HCT116 (cell line): Measurements from ENCODE around the gene DNAJC10. TPM values are rescaled to one million over a fixed set of nuclear protein-coding genes. Genes with fewer than 3 reads are reported as not detected.

Experiments
- ATAC-seq: fragments of 200-7000 bp; cut with Tn5 transposase; 2 replicates; pipeline ENCODE4 v1.9.1; 2020; ENCODE audit warnings: mild to moderate bottlenecking, moderate library complexity
- BruUV-seq: library from RNA; stranded (reverse); fragments of 400-500 nt; replicated peaks from 2 replicates; lab custom pipeline; 2021; lab: Mats Ljungman, UMichigan
- CTCF ChIA-PET: fragments of 300-600 bp; sonication (Branson Sonifier 250); formaldehyde crosslinking; loops from one replicate; lab custom pipeline; 2021; ENCODE audit warnings: antibody characterized with exemption; lab: Charles Lee
- POLR2A ChIA-PET: fragments of 300-600, 350-600 bp; sonication (Branson Sonifier 250); formaldehyde crosslinking; loops from one replicate; lab custom pipeline; 2021; ENCODE audit warnings: antibody characterized with exemption; lab: Charles Lee
- RAD21 ChIA-PET, 2 experiments: fragments of 300-600 bp; sonication (Branson Sonifier 250); formaldehyde crosslinking; loops; one replicate each; lab custom pipeline; 2023; ENCODE audit warnings: low total read pairs in 2 of 2; ENCODE audit not compliant: uncharacterized antibody in 2 of 2, unreplicated experiment in 2 of 2, low non-redundant PET in 1 of 2; lab: Charles Lee
- DNase-seq: peaks from one replicate; pipeline ENCODE4 v3.0.0-alpha.2; 2010; ENCODE audit warnings: low read depth, low spot score
- H2AFZ ChIP-seq: fragments of 200-600 bp; shearing (Covaris generic), sonication (generic); 2 replicates; pipeline ENCODE4 v1.6.1; 2017; ENCODE audit warnings: low read depth, mixed run types, mixed read lengths, antibody characterized with exemption, low read length; ENCODE audit not compliant: poor library complexity, severe bottlenecking
- H3K27ac ChIP-seq: 2 replicates; pipeline ENCODE4 v1.5.1; 2012; ENCODE audit warnings: low read depth, low read length
- H3K27me3 ChIP-seq: fragments of 200-600 bp; sonication (generic); 2 replicates; pipeline ENCODE4 v1.6.1; 2016; ENCODE audit warnings: mixed run types, low read length, mixed read lengths; ENCODE audit not compliant: insufficient read depth
- H3K36me3 ChIP-seq, 2 experiments: fragments of 200-500 bp in 1 of 2; fragments of 200-600 bp in 1 of 2; sonication (Bioruptor generic) in 1 of 2; sonication (generic) in 1 of 2; 2 replicates each; pipeline versions ENCODE4 v1.5.1 to v1.6.1; 2014 to 2016; ENCODE audit warnings: low read length in 2 of 2, inconsistent platforms in 1 of 2, mixed read lengths in 1 of 2, mixed run types in 1 of 2; ENCODE audit not compliant: insufficient read depth in 2 of 2, control insufficient read depth in 1 of 2
- H3K4me1 ChIP-seq, 2 experiments: fragments of 200-600 bp in 1 of 2; sonication (generic) in 1 of 2; 2 replicates each; pipeline versions ENCODE4 v1.5.1 to v1.6.1; 2012 to 2017; ENCODE audit warnings: low read length in 2 of 2, inconsistent platforms in 1 of 2, mild to moderate bottlenecking in 1 of 2, mixed read lengths in 1 of 2, mixed run types in 1 of 2, moderate library complexity in 1 of 2; ENCODE audit not compliant: insufficient read depth in 2 of 2, control insufficient read depth in 1 of 2
- H3K4me2 ChIP-seq: fragments of 200-600 bp; sonication (generic); 2 replicates; pipeline ENCODE4 v1.6.1; 2017; ENCODE audit warnings: mixed run types, low read length, mixed read lengths
- H3K4me3 ChIP-seq, 2 experiments: fragments of 200-600 bp in 1 of 2; sonication (generic) in 1 of 2; replicated peaks in 1 of 2; 2 replicates each; pipeline ENCODE4 v1.5.1; 2011 to 2016; ENCODE audit warnings: low read length in 2 of 2, control low read depth in 1 of 2, low read depth in 1 of 2, mild to moderate bottlenecking in 1 of 2, mixed read lengths in 1 of 2, mixed run types in 1 of 2
- H3K79me2 ChIP-seq: fragments of 200-600 bp; sonication (generic); 2 replicates; pipeline ENCODE4 v1.6.1; 2017; ENCODE audit warnings: mild to moderate bottlenecking, mixed run types, low read length, moderate library complexity, mixed read lengths; ENCODE audit not compliant: insufficient read depth
- H3K9ac ChIP-seq: fragments of 200-600 bp; sonication (generic); 2 replicates; pipeline ENCODE4 v1.6.1; 2016; ENCODE audit warnings: low read length, mixed read lengths
- H3K9me2 ChIP-seq: fragments of 200-600 bp; sonication (generic), shearing (Covaris generic); 2 replicates; pipeline ENCODE4 v1.6.1; 2017; ENCODE audit warnings: mixed run types, mild to moderate bottlenecking, moderate library complexity; ENCODE audit not compliant: insufficient read depth
- H3K9me3 ChIP-seq, 2 experiments: fragments of 200-500 bp in 1 of 2; fragments of 200-600 bp in 1 of 2; sonication (Bioruptor generic) in 1 of 2; sonication (generic) in 1 of 2; 2 replicates each; pipeline ENCODE4 v1.6.1; 2014 to 2017; ENCODE audit warnings: low read length in 2 of 2, mixed read lengths in 2 of 2, inconsistent platforms in 1 of 2, low read depth in 1 of 2, mild to moderate bottlenecking in 1 of 2, mixed run types in 1 of 2, moderate library complexity in 1 of 2; ENCODE audit not compliant: control insufficient read depth in 1 of 2, insufficient read depth in 1 of 2
- H4K20me1 ChIP-seq: fragments of 200-600 bp; sonication (generic), shearing (Covaris generic); 2 replicates; pipeline ENCODE4 v1.6.1; 2017; ENCODE audit warnings: mixed run types, mild to moderate bottlenecking, moderate library complexity; ENCODE audit not compliant: insufficient read depth
- CBX3 ChIP-seq: IDR thresholded peaks from 2 replicates; pipeline ENCODE4 v1.6.1; 2012; ENCODE audit warnings: low read depth
- CEBPB ChIP-seq: IDR thresholded peaks from 2 replicates; pipeline ENCODE4 v1.6.1; 2012; ENCODE audit warnings: low read depth
- EGR1 ChIP-seq: IDR thresholded peaks from 2 replicates; pipeline ENCODE4 v1.6.1; 2012; ENCODE audit warnings: low read depth
- EZH2 ChIP-seq: fragments of 200-600 bp; sonication (generic); IDR thresholded peaks from 2 replicates; pipeline ENCODE4 v1.6.1; 2017; ENCODE audit warnings: antibody characterized with exemption, mixed run types
- EZH2phosphoT487 ChIP-seq: fragments of 200-600 bp; IDR thresholded peaks from 2 replicates; pipeline ENCODE4 v1.6.1; 2018; ENCODE audit warnings: antibody characterized with exemption, borderline replicate concordance
- FOSL1 ChIP-seq: IDR thresholded peaks from 2 replicates; pipeline ENCODE4 v1.6.1; 2012; ENCODE audit warnings: low read depth
- JUND ChIP-seq: IDR thresholded peaks from 2 replicates; pipeline ENCODE4 v1.6.1; 2012
- POLR2AphosphoS5 ChIP-seq: IDR thresholded peaks from 2 replicates; pipeline ENCODE4 v1.6.1; 2011; ENCODE audit warnings: mild to moderate bottlenecking, low read depth, low read length, moderate library complexity
- RAD21 ChIP-seq: IDR thresholded peaks from 2 replicates; pipeline ENCODE4 v1.6.1; 2012; ENCODE audit warnings: low read depth, mild to moderate bottlenecking
- SIN3A ChIP-seq: IDR thresholded peaks from 2 replicates; pipeline ENCODE4 v1.6.1; 2012; ENCODE audit warnings: low read depth
- TCF7L2 ChIP-seq: IDR thresholded peaks from 2 replicates; pipeline ENCODE4 v1.7.0; 2011; ENCODE audit warnings: borderline replicate concordance, inconsistent platforms; ENCODE audit not compliant: insufficient read depth, insufficient read length; ENCODE audit errors: extremely low read depth
- ZFX ChIP-seq: fragments of 450-650 bp; IDR thresholded peaks from 2 replicates; pipeline ENCODE4 v1.6.1; 2017
- ZNF274 ChIP-seq: fragments of 200-500 bp; sonication (Bioruptor generic); IDR thresholded peaks from 2 replicates; pipeline ENCODE4 v1.6.1; 2014; ENCODE audit warnings: mild to moderate bottlenecking, low read depth, low read length, inconsistent platforms
- intact Hi-C: fragments of 100-400 bp; cut with micrococcal nuclease; formaldehyde crosslinking; loops from 2 replicates; pipeline ENCODE4 v1.10.0; 2022
- total RNA-seq: library from RNA; stranded (reverse); gene quantifications from one replicate; pipeline ENCODE4 v1.2.1, GENCODE V29; 2021; ENCODE audit not compliant: unreplicated experiment
- TF ChIP-seq, protein P1 (sequence below), 3 experiments: fragments of 200-600 bp in 1 of 3; sonication (generic) in 1 of 3; IDR thresholded peaks in 2 of 3; conservative IDR thresholded peaks in 1 of 3; 2 replicates each; pipeline ENCODE4 v1.5.1; 2012 to 2017; ENCODE audit warnings: low read depth in 2 of 3, low read length in 2 of 3, antibody characterized with exemption in 1 of 3, borderline replicate concordance in 1 of 3, control low read depth in 1 of 3, mild to moderate bottlenecking in 1 of 3, mixed read lengths in 1 of 3, mixed run types in 1 of 3, moderate library complexity in 1 of 3; ENCODE audit not compliant: insufficient read depth in 1 of 3
- TF ChIP-seq, protein P2 (sequence below): IDR thresholded peaks from 2 replicates; pipeline ENCODE4 v1.6.1; 2012
- TF ChIP-seq, protein P3 (sequence below): IDR thresholded peaks from 2 replicates; pipeline ENCODE4 v1.6.1; 2012; ENCODE audit warnings: low read depth

Gene DNAJC10
- total RNA-seq, 1 experiment from 2014 or later: 80.4 TPM

DNA sequence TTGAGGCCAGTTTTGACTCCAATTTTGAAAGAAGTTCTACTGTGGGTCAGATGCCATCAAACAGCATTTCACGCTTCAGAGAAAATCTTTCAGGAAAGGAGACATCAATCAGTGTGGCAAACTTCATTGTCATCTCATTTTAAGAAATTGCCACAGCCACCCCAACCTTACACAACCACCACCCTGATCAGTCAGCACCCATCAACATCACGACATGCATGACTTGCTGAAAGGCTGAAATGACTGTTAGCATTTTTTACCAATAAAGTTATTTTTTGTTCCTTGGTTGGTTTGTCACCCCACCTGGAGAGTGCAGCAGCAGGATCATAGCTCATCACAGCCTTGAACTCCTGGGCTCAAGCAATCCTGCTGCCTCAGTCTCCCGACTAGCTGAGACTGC lies 10.4 kb downstream of the DNAJC10 start:
- peaks cover 5 to 20% of the 10 kb centered on the region in 2 experiments; a peak in 3 of 4 replicates for H3K36me3 ChIP-seq
- no peaks in the 10 kb centered on the region for H3K9me3 ChIP-seq
- no peaks in the 10 kb centered on the region for H3K4me1 ChIP-seq
- ChIA-PET RAD21 (no interaction called here), POLR2A (no interaction called here), CTCF (no interaction called here)
- H3K9ac ChIP-seq: no peak overlapping the region
- H2AFZ ChIP-seq: no peak overlapping the region
- H3K4me2 ChIP-seq: no peak overlapping the region
- DNase-seq (no peak), ATAC-seq (no peak)
- no peaks in the 10 kb centered on the region for H4K20me1 ChIP-seq
- H3K79me2 ChIP-seq: no peaks in the 10 kb centered on the region; the same call in 1 of the 2 replicates
- no peaks in the 10 kb centered on the region for H3K27me3 ChIP-seq
- no peaks in the 10 kb centered on the region for H3K9me2 ChIP-seq
- intact Hi-C loops: no loop called here
- no peak for TF ChIP-seq JUND
- no peak for TF ChIP-seq ZFX
- TF ChIP-seq SIN3A: no peak
- TF ChIP-seq TCF7L2: no peak
- TF ChIP-seq EZH2phosphoT487: no peak
- TF ChIP-seq, protein P1, sequence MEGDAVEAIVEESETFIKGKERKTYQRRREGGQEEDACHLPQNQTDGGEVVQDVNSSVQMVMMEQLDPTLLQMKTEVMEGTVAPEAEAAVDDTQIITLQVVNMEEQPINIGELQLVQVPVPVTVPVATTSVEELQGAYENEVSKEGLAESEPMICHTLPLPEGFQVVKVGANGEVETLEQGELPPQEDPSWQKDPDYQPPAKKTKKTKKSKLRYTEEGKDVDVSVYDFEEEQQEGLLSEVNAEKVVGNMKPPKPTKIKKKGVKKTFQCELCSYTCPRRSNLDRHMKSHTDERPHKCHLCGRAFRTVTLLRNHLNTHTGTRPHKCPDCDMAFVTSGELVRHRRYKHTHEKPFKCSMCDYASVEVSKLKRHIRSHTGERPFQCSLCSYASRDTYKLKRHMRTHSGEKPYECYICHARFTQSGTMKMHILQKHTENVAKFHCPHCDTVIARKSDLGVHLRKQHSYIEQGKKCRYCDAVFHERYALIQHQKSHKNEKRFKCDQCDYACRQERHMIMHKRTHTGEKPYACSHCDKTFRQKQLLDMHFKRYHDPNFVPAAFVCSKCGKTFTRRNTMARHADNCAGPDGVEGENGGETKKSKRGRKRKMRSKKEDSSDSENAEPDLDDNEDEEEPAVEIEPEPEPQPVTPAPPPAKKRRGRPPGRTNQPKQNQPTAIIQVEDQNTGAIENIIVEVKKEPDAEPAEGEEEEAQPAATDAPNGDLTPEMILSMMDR (IDR thresholded peaks at IDR 0.05 in 2 of 3, conservative IDR thresholded peaks at IDR 0.05 in 1 of 3; ENCODE audit: borderline replicate concordance in 1 of 3, insufficient read depth in 1 of 3, low read depth in 2 of 3, low read length in 2 of 3): no peak
- no peak for TF ChIP-seq FOSL1
- TF ChIP-seq POLR2AphosphoS5: no peak
- TF ChIP-seq CBX3: no peak
- TF ChIP-seq, protein P2, sequence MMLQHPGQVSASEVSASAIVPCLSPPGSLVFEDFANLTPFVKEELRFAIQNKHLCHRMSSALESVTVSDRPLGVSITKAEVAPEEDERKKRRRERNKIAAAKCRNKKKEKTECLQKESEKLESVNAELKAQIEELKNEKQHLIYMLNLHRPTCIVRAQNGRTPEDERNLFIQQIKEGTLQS: no peak
- no peak for TF ChIP-seq EZH2
- TF ChIP-seq ZNF274: no peak
- TF ChIP-seq CEBPB: no peak
- TF ChIP-seq EGR1: no peak
- TF ChIP-seq, protein P3, sequence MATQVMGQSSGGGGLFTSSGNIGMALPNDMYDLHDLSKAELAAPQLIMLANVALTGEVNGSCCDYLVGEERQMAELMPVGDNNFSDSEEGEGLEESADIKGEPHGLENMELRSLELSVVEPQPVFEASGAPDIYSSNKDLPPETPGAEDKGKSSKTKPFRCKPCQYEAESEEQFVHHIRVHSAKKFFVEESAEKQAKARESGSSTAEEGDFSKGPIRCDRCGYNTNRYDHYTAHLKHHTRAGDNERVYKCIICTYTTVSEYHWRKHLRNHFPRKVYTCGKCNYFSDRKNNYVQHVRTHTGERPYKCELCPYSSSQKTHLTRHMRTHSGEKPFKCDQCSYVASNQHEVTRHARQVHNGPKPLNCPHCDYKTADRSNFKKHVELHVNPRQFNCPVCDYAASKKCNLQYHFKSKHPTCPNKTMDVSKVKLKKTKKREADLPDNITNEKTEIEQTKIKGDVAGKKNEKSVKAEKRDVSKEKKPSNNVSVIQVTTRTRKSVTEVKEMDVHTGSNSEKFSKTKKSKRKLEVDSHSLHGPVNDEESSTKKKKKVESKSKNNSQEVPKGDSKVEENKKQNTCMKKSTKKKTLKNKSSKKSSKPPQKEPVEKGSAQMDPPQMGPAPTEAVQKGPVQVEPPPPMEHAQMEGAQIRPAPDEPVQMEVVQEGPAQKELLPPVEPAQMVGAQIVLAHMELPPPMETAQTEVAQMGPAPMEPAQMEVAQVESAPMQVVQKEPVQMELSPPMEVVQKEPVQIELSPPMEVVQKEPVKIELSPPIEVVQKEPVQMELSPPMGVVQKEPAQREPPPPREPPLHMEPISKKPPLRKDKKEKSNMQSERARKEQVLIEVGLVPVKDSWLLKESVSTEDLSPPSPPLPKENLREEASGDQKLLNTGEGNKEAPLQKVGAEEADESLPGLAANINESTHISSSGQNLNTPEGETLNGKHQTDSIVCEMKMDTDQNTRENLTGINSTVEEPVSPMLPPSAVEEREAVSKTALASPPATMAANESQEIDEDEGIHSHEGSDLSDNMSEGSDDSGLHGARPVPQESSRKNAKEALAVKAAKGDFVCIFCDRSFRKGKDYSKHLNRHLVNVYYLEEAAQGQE: no peak
- no peak for TF ChIP-seq RAD21
- no peak overlapping the region for H3K27ac ChIP-seq
- no TSS peak for BruUV-seq
- H3K4me3 ChIP-seq: no peak overlapping the region
